ENCODE results near the gene SESN1. TPM values are rescaled to one million over a fixed set of nuclear protein-coding genes. Genes with fewer than 3 reads are reported as not detected.

SESN1 gene
- total and polyA plus RNA-seq, 9 of the 15 experiments (the other 6 are each of a cell fraction or from before 2014, with no cell fraction given), result 3.1 to 13.0 (median 7.4) TPM

GRCh38 chr6:109094416-109095035, at the start of gene SESN1 (continued):
- TF ChIP-seq THAP7 (CRISPR knock-in tag; IDR thresholded peaks at IDR 0.05) (peak; percentile 75; the same call in 1 of the 2 replicates), HIVEP1 (CRISPR knock-in tag; IDR thresholded peaks at IDR 0.05) (0 out of 2 replicates have a peak, but pooled peaks have one; percentile 64), COPS2 (conservative IDR thresholded peaks at IDR 0.05) (no peak), UBTF (IDR thresholded peaks at IDR 0.05; ENCODE audit: borderline replicate concordance in 1 of 2, low read depth in 2 of 2, low read length in 2 of 2) (peak; percentile 95 to 96), RFX5 (IDR thresholded peaks at IDR 0.05; ENCODE audit: low read depth, low read length) (no peak), POU5F1 (IDR thresholded peaks at IDR 0.05; ENCODE audit: borderline replicate concordance, low read depth, low read length, partially characterized antibody) (no peak), PHF8 (IDR thresholded peaks at IDR 0.05; ENCODE audit: borderline replicate concordance, low read length) (peak; percentile 78; the same call in 1 of the 2 replicates), ATF6 (CRISPR knock-in tag; IDR thresholded peaks at IDR 0.05) (peak; percentile 87), ELF1 (tag; IDR thresholded peaks at IDR 0.05) (no peak), ZNF133 (CRISPR knock-in tag; IDR thresholded peaks at IDR 0.05) (no peak), E4F1 (CRISPR knock-in tag; IDR thresholded peaks at IDR 0.05; ENCODE audit: borderline replicate concordance) (no peak)
- TF ChIP-seq, protein P1, sequence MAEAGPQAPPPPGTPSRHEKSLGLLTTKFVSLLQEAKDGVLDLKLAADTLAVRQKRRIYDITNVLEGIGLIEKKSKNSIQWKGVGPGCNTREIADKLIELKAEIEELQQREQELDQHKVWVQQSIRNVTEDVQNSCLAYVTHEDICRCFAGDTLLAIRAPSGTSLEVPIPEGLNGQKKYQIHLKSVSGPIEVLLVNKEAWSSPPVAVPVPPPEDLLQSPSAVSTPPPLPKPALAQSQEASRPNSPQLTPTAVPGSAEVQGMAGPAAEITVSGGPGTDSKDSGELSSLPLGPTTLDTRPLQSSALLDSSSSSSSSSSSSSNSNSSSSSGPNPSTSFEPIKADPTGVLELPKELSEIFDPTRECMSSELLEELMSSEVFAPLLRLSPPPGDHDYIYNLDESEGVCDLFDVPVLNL (CRISPR knock-in tag; IDR thresholded peaks at IDR 0.05; ENCODE audit: low read depth), result 0 out of 2 replicates have a peak, but pooled peaks have one; percentile 20
- TF ChIP-seq, protein P2, sequence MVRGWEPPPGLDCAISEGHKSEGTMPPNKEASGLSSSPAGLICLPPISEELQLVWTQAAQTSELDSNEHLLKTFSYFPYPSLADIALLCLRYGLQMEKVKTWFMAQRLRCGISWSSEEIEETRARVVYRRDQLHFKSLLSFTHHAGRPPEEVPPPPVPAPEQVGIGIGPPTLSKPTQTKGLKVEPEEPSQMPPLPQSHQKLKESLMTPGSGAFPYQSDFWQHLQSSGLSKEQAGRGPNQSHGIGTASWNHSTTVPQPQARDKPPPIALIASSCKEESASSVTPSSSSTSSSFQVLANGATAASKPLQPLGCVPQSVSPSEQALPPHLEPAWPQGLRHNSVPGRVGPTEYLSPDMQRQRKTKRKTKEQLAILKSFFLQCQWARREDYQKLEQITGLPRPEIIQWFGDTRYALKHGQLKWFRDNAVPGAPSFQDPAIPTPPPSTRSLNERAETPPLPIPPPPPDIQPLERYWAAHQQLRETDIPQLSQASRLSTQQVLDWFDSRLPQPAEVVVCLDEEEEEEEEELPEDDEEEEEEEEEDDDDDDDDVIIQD (CRISPR knock-in tag; IDR thresholded peaks at IDR 0.05), result 0 out of 2 replicates have a peak, but pooled peaks have one; percentile 52
- TF ChIP-seq, protein P3, sequence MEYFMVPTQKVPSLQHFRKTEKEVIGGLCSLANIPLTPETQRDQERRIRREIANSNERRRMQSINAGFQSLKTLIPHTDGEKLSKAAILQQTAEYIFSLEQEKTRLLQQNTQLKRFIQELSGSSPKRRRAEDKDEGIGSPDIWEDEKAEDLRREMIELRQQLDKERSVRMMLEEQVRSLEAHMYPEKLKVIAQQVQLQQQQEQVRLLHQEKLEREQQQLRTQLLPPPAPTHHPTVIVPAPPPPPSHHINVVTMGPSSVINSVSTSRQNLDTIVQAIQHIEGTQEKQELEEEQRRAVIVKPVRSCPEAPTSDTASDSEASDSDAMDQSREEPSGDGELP (CRISPR knock-in tag; IDR thresholded peaks at IDR 0.05; ENCODE audit: borderline replicate concordance), result peak; percentile 91
